Mesendoderm (in vitro differentiated cells): Measurements from ENCODE around the gene PWP1.
A peak's percentile ranks its signal among the peaks of the same experiment; 100 is the strongest.

ENCODE experiments used
- DNase-seq: peaks from one replicate; pipeline ENCODE4 v3.0.0; 2013
- H2AK5ac ChIP-seq: 2 replicates; pipeline ENCODE4 v1.6.1; 2013; ENCODE audit warnings: low read length, inconsistent platforms
- H2BK120ac ChIP-seq: 2 replicates; pipeline ENCODE4 v1.6.1; 2013; ENCODE audit warnings: low read depth, mild to moderate bottlenecking, low read length, moderate library complexity, mixed read lengths
- H2BK15ac ChIP-seq: replicated peaks from 2 replicates; pipeline ENCODE4 v1.6.1; 2013; ENCODE audit warnings: low read depth, mild to moderate bottlenecking, moderate library complexity
- H2BK5ac ChIP-seq: 2 replicates; pipeline ENCODE4 v1.6.1; 2013; ENCODE audit warnings: low read length, inconsistent platforms
- H3K18ac ChIP-seq: 2 replicates; pipeline ENCODE4 v1.6.1; 2013; ENCODE audit warnings: mild to moderate bottlenecking, low read length, mixed read lengths
- H3K23ac ChIP-seq: one replicate; pipeline ENCODE4 v1.6.1; 2013; ENCODE audit warnings: low read length
- H3K27ac ChIP-seq: 2 replicates; pipeline ENCODE4 v1.5.1; 2013; ENCODE audit warnings: low read depth, mild to moderate bottlenecking, inconsistent platforms, low read length, moderate library complexity
- H3K27me3 ChIP-seq: 2 replicates; pipeline ENCODE4 v1.6.1; 2013; ENCODE audit warnings: low read length, control low read depth, mild to moderate bottlenecking, inconsistent platforms; ENCODE audit not compliant: insufficient read depth, poor library complexity
- H3K36me3 ChIP-seq: 2 replicates; pipeline ENCODE4 v1.6.1; 2013; ENCODE audit warnings: low read length, inconsistent platforms; ENCODE audit not compliant: control insufficient read depth, insufficient read depth
- H3K4ac ChIP-seq: one replicate; pipeline ENCODE4 v1.6.1; 2013; ENCODE audit warnings: low read depth, mild to moderate bottlenecking, low read length, moderate library complexity
- H3K4me1 ChIP-seq: 2 replicates; pipeline ENCODE4 v1.6.1; 2013; ENCODE audit warnings: low read depth, low read length, inconsistent platforms; ENCODE audit not compliant: control insufficient read depth
- H3K4me2 ChIP-seq: 2 replicates; pipeline ENCODE4 v1.6.1; 2013; ENCODE audit warnings: low read length
- H3K4me3 ChIP-seq: 2 replicates; pipeline ENCODE4 v1.5.1; 2013; ENCODE audit warnings: mild to moderate bottlenecking, low read length
- H3K56ac ChIP-seq: one replicate; pipeline ENCODE4 v1.6.1; 2013; ENCODE audit warnings: low read length
- H3K79me1 ChIP-seq: 2 replicates; pipeline ENCODE4 v1.6.1; 2013; ENCODE audit warnings: low read length, inconsistent platforms
- H3K79me2 ChIP-seq: 2 replicates; pipeline ENCODE4 v1.6.1; 2013; ENCODE audit warnings: mild to moderate bottlenecking, low read length; ENCODE audit not compliant: control insufficient read depth, insufficient read depth
- H3K9ac ChIP-seq: 2 replicates; pipeline ENCODE4 v1.6.1; 2013; ENCODE audit warnings: low read length, inconsistent platforms
- H4K5ac ChIP-seq: one replicate; pipeline ENCODE4 v1.6.1; 2013; ENCODE audit warnings: low read length
- H4K8ac ChIP-seq: one replicate; pipeline ENCODE4 v1.6.1; 2013; ENCODE audit warnings: low read depth, mild to moderate bottlenecking, control low read depth, low read length, moderate library complexity
- WGBS: extraction: QIAGEN DNeasy Blood & Tissue Kit; methylation state at CpG from one replicate; pipeline ENCODE4 v1.1.7; 2013; ENCODE audit warnings: low lambda C conversion rate, missing lambda C conversion rate; ENCODE audit not compliant: insufficient coverage; ENCODE audit errors: extremely low coverage; 5-methylcytosine and 5-hydroxymethylcytosine counted together

The PWP1 gene

DNA sequence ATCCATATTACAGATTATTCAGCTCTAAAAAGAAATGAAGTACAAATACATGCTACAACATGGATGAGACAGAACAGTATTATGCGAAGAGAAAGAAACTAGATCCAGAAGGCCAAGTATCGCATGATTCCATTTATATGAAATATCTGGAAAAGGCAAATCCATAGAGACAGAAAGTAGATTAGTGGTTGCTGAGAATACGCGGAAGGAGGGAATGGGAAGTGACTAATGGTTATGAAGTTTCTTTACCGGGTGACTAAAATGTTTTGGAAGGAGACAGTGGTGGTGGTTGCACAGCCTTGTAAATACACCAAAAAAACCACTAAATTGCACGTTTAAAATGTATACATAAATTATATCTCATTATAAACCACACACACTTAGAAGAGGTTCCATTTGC lies 62.9 kb downstream of the PWP1 start:
- H3K27me3 ChIP-seq, result no peaks in the 10 kb centered on the region
- H3K4me1 ChIP-seq, result no peaks in the 10 kb centered on the region
- DNase-seq, result no peak
- H3K4me3 ChIP-seq, result no peak overlapping the region
- no peak overlapping the region for H3K4me2 ChIP-seq
- no peak overlapping the region for H2BK5ac ChIP-seq
- no peak overlapping the region for H3K4ac ChIP-seq
- no peak overlapping the region for H4K5ac ChIP-seq
- no peaks in the 10 kb centered on the region for H3K79me2 ChIP-seq
- H2BK120ac ChIP-seq, result no peak overlapping the region
- peaks cover 9% of the 10 kb centered on the region for H3K36me3 ChIP-seq
- H3K79me1 ChIP-seq, result no peaks in the 10 kb centered on the region
- H3K9ac ChIP-seq, result no peak overlapping the region
- H3K23ac ChIP-seq, result no peak overlapping the region
- H2BK15ac ChIP-seq, result no peak overlapping the region
- no peak overlapping the region for H3K18ac ChIP-seq
- no peak overlapping the region for H3K27ac ChIP-seq
- no peak overlapping the region for H4K8ac ChIP-seq
- WGBS, result no CpG with 5 or more reads among the region's 6 CpGs
- no peak overlapping the region for H3K56ac ChIP-seq
- no peak overlapping the region for H2AK5ac ChIP-seq

DNA sequence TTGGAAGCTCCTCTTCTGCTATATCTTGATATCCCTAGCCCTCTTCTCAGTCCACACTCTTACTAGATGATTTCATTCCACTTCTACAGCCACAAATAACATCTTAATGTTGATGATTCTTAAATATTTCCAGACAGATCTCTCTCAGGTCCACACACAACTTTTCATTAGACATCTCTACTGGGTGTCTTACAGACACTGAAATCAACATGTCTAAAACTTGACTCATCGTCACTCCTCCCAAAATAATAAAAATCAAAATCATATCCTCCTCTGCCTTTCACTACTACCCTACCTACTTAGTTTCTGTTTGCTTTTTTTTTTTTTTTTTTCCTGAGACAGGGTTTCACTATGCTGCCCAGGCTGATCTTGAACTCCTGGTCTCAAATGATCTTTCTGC lies 63.5 kb downstream of the PWP1 start:
- H3K4me2 ChIP-seq, result no peak overlapping the region
- H3K79me2 ChIP-seq, result no peaks in the 10 kb centered on the region
- H3K4me1 ChIP-seq, result no peaks in the 10 kb centered on the region
- no peak overlapping the region for H2BK15ac ChIP-seq
- no peak overlapping the region for H3K23ac ChIP-seq
- H2AK5ac ChIP-seq, result no peak overlapping the region
- no peak overlapping the region for H3K56ac ChIP-seq
- H2BK5ac ChIP-seq, result no peak overlapping the region
- H3K4me3 ChIP-seq, result no peak overlapping the region
- H3K4ac ChIP-seq, result no peak overlapping the region
- no peaks in the 10 kb centered on the region for H3K79me1 ChIP-seq
- peaks cover 9% of the 10 kb centered on the region for H3K36me3 ChIP-seq
- DNase-seq, result no peak
- no peak overlapping the region for H3K9ac ChIP-seq
- H3K27ac ChIP-seq, result no peak overlapping the region
- H4K5ac ChIP-seq, result no peak overlapping the region
- no peaks in the 10 kb centered on the region for H3K27me3 ChIP-seq
- no peak overlapping the region for H3K18ac ChIP-seq
- no peak overlapping the region for H2BK120ac ChIP-seq
- 100% methylated on average over 1 of the region's 1 CpG for WGBS
- no peak overlapping the region for H4K8ac ChIP-seq

DNA sequence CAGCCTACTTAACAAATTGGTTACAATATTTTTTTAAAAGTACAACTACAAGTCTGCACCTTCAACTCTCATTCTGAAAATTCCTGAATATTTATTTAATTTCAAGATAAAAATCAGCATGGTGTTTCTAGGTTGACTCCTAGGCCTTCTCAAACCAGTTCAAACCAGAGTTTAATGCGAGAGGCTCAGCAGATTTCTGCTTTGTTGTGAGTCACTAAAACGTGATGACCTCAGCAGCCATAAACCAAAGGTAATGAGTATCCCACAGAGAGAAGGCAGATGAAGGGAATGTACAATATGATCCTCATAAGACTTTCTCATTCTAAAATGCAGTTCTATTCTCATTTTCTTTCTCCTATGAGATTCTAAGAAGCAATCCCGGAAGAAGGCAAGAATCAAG lies 73.8 kb downstream of the PWP1 start:
- Histone ChIP-seq H2BK120ac (no peak overlapping the region), H3K27ac (no peak overlapping the region), H3K23ac (no peak overlapping the region), H3K36me3 (peaks cover 3% of the 10 kb centered on the region), H4K5ac (no peak overlapping the region), H3K79me2 (peaks cover 20% of the 10 kb centered on the region), H2BK5ac (no peak overlapping the region), H3K4ac (no peak overlapping the region), H2BK15ac (no peak overlapping the region), H4K8ac (no peak overlapping the region), H3K4me2 (no peak overlapping the region), H3K4me3 (no peak overlapping the region), H3K4me1 (peaks cover 2% of the 10 kb centered on the region), H3K9ac (no peak overlapping the region), H3K79me1 (peaks cover 13% of the 10 kb centered on the region), H3K56ac (peak overlapping the region; percentile 78), H3K18ac (no peak overlapping the region), H2AK5ac (no peak overlapping the region), H3K27me3 (no peaks in the 10 kb centered on the region)
- no CpG with 5 or more reads among the region's 3 CpGs for WGBS
- DNase-seq, result peak; percentile 82

GRCh38 chr12:107760207-107760808 lies 74.7 kb downstream of the PWP1 start:
- Histone ChIP-seq H3K4ac (peak overlapping the region; percentile 63), H3K27me3 (no peaks in the 10 kb centered on the region), H3K18ac (peak overlapping the region; percentile 60), H2BK5ac (no peak overlapping the region), H3K27ac (peak overlapping the region; percentile 62), H3K4me1 (peaks cover 2% of the 10 kb centered on the region), H2AK5ac (no peak overlapping the region), H3K36me3 (peaks cover 3% of the 10 kb centered on the region), H3K79me2 (peaks cover 20% of the 10 kb centered on the region), H3K4me2 (peak overlapping the region; percentile 97), H2BK120ac (no peak overlapping the region), H3K56ac (peak overlapping the region; percentile 91), H3K4me3 (peak overlapping the region; percentile 87), H4K8ac (no peak overlapping the region), H3K23ac (no peak overlapping the region), H2BK15ac (no peak overlapping the region), H3K79me1 (peaks cover 13% of the 10 kb centered on the region), H3K9ac (peak overlapping the region; percentile 88), H4K5ac (no peak overlapping the region)
- peak; percentile 56 for DNase-seq
- no CpG with 5 or more reads among the region's 30 CpGs for WGBS

DNA sequence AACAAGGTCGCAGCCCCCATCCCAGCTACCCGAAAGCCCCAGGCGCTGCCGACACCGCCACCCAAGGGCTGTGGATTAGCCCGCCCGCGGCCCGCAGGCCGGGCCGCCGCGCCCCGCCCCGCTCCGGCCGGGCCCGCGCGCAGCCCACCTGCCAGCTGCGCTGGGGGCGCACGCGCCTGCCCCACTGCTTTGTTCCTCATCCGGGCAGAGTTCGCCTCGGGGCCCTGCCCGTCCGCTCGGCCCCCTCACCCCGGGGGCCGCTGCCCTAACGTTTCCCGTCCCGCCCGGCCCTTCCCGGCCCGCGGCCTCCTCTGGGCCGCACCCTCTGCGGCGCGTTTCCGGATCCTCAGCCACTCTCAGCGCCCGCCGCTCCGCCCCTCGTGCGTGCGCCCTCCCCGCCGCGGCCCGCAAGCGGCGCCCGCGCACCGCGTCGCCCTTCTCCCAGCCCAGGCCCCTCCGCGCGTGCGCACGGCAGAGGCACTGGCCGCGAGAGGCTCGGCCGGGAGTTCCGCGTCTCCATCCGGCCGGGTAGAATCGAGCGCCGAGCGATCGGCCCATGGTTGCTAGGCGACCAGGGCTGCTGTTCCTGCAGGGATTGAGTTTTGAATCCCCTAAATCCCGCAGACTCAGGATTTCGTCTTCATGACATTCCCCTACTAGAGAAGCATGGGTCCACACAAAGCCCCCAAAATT lies 75.4 kb downstream of the PWP1 start, which contains the start of gene PRDM4:
TSS of gene PRDM4 (minus strand) at position 329 of the 693 bp plus-strand sequence. CDS start 622 bp downstream, outside the sequence.
- H3K27ac ChIP-seq, result peak within 1 kb of the TSS; percentile 62
- no peaks in the 10 kb centered on the region for H3K27me3 ChIP-seq

More for the DNA sequence above, 75.4 kb downstream of the PWP1 start, which contains the start of gene PRDM4:
- H3K9ac ChIP-seq, result peak within 1 kb of the TSS; percentile 88
- H3K79me1 ChIP-seq, result peaks cover 13% of the 10 kb centered on the region
- no CpG with 5 or more reads among the region's 83 CpGs for WGBS
- H4K5ac ChIP-seq, result peak within 1 kb of the TSS; percentile 23
- H3K56ac ChIP-seq, result peak within 1 kb of the TSS; percentile 91
- peaks cover 2% of the 10 kb centered on the region for H3K4me1 ChIP-seq
- no peak within 1 kb of the TSS for H4K8ac ChIP-seq
- no peak within 1 kb of the TSS for H3K23ac ChIP-seq
- H3K4me2 ChIP-seq, result peak within 1 kb of the TSS; percentile 99
- no peak within 1 kb of the TSS for H2BK120ac ChIP-seq
- peak within 1 kb of the TSS; percentile 60 for H3K18ac ChIP-seq
- H2BK15ac ChIP-seq, result no peak within 1 kb of the TSS
- H2BK5ac ChIP-seq, result no peak within 1 kb of the TSS
- DNase-seq, result peak; percentile 97
- H3K36me3 ChIP-seq, result peaks cover 3% of the 10 kb centered on the region
- H3K79me2 ChIP-seq, result peaks cover 20% of the 10 kb centered on the region
- no peak within 1 kb of the TSS for H2AK5ac ChIP-seq
- H3K4ac ChIP-seq, result peak within 1 kb of the TSS; percentile 63
- peak within 1 kb of the TSS; percentile 87 for H3K4me3 ChIP-seq
